Measurements from ENCODE around the gene PLA2G3. TPM values are rescaled to one million over a fixed set of nuclear protein-coding genes. Genes with fewer than 3 reads are reported as not detected.

Gene PLA2G3
- total and polyA plus RNA-seq, 4 experiments from 2014 or later = not detected

DNA sequence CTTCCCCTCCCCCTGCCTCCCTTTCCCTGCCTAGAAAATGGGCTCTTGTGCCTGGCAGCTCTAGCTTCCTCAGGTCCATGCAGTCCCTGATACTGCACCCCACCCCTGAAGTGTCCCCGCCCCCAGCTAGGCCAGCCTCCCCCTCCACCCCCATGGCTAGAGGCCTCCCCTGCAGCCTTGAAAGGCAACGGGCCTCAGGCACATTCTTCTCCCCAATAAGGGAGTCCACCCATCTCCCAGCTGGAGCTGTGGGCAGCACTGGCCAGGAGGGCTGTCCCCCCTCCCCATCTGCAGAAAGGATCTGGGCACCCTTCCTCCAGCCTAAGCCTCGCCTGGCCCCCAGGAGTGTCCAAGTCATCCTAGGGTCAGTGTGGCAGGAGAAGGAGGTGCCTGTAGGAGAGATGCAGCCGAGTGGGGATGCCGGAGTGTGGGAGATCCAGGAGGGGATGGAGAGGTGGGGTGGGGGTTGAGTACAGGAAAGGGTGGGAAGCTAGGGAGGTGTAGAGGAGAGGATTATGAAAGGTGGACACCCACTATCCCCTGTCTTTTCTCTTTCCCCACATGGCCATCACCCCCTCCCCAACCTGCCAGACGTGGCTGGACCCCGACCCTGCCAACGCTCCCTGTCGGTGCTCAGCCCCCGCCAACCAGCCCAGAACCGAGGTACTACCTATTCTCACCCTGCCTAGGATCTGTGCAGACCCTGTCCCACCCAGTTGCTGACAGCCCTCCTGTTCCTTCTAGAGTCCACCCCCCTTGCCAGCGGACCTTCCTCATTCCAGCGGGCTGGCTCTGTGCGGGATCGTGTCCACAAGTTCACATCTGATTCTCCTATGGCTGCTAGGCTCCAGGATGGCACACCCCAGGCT lies 49.9 kb downstream of the PLA2G3 start:
- H3K4me1 Mint-ChIP-seq = peaks cover 0 to 2% (median 0%) of the 10 kb centered on the region in 4 donors
- no peaks in the 10 kb centered on the region for H3K27me3 Mint-ChIP-seq
- H3K9me3 Mint-ChIP-seq = no peaks in the 10 kb centered on the region
- H3K9me3 ChIP-seq (ENCODE audit: control insufficient read depth in 1 of 2, low read length in 2 of 2) = no peaks in the 10 kb centered on the region
- ChIA-PET CTCF (ENCODE audit: partially characterized antibody) (interaction anchor here (1.6 to 4.2 kb wide), 2 partner anchors 140 to 183 kb away, joined by 4 to 26 read pairs; no protein-coding TSS in a partner anchor), POLR2A (ENCODE audit: partially characterized antibody) (no interaction called here)
- H3K27ac Mint-ChIP-seq = no peak overlapping the region
- H3K4me3 ChIP-seq (ENCODE audit: low read length in 2 of 2) = no peak overlapping the region
- H3K27me3 ChIP-seq (ENCODE audit: insufficient read depth, low read length) = no peaks in the 10 kb centered on the region
- no peak for DNase-seq
- no peak overlapping the region for H3K4me3 Mint-ChIP-seq
- no peaks in the 10 kb centered on the region for H3K36me3 Mint-ChIP-seq
- no peak overlapping the region for H3K27ac ChIP-seq (ENCODE audit: low read depth, low read length)
- intact Hi-C loops (cut with micrococcal nuclease) = no loop called here
- no peaks in the 10 kb centered on the region for H3K36me3 ChIP-seq (ENCODE audit: insufficient read depth, low read length)
- H3K4me1 ChIP-seq (ENCODE audit: insufficient read depth, low read length) = peaks cover 2% of the 10 kb centered on the region

- H3K36me3 ChIP-seq (ENCODE audit: insufficient read depth, low read length) = no peaks in the 10 kb centered on the region
- POLR2A ChIA-PET (ENCODE audit: partially characterized antibody) = interaction anchor here (1.6 kb wide), 1 partner anchor 203 kb away, joined by 5 read pairs; the partner anchor contains the start of gene PIK3IP1
- Mint-ChIP-seq H3K27ac (peak overlapping the region in 2 of 7 donors; percentile 41 to 70), H3K36me3 (no peaks in the 10 kb centered on the region), H3K9me3 (no peaks in the 10 kb centered on the region), H3K4me1 (peaks cover under 1 to 2% (median 1%) of the 10 kb centered on the region in 4 donors), H3K4me3 (no peak overlapping the region), H3K27me3 (no peaks in the 10 kb centered on the region)
- no peak overlapping the region for H3K27ac ChIP-seq (ENCODE audit: low read depth, low read length)
- CTCF ChIA-PET (ENCODE audit: partially characterized antibody) = interaction anchor here (0.6 to 4.2 kb wide), 7 partner anchors 19 to 1503 kb away, joined by 3 to 26 read pairs (median 4); partner anchors contain the start of gene SELENOM
- intact Hi-C loops (cut with micrococcal nuclease) = loop anchor here (1.0 to 5.0 kb wide), 3 partner anchors 142 to 223 kb away; no protein-coding TSS in a partner anchor
- no peak overlapping the region for H3K4me3 ChIP-seq (ENCODE audit: low read length in 2 of 2)
- H3K9me3 ChIP-seq (ENCODE audit: control insufficient read depth in 1 of 2, low read length in 2 of 2) = no peaks in the 10 kb centered on the region
- peak; percentile 30 to 39 (median 32) for DNase-seq
- H3K27me3 ChIP-seq (ENCODE audit: insufficient read depth, low read length) = no peaks in the 10 kb centered on the region
- H3K4me1 ChIP-seq (ENCODE audit: insufficient read depth, low read length) = peaks cover 5% of the 10 kb centered on the region
Observed at GRCh38 chr22:31089160-31090100, 50.9 kb downstream of the PLA2G3 start.

DNA sequence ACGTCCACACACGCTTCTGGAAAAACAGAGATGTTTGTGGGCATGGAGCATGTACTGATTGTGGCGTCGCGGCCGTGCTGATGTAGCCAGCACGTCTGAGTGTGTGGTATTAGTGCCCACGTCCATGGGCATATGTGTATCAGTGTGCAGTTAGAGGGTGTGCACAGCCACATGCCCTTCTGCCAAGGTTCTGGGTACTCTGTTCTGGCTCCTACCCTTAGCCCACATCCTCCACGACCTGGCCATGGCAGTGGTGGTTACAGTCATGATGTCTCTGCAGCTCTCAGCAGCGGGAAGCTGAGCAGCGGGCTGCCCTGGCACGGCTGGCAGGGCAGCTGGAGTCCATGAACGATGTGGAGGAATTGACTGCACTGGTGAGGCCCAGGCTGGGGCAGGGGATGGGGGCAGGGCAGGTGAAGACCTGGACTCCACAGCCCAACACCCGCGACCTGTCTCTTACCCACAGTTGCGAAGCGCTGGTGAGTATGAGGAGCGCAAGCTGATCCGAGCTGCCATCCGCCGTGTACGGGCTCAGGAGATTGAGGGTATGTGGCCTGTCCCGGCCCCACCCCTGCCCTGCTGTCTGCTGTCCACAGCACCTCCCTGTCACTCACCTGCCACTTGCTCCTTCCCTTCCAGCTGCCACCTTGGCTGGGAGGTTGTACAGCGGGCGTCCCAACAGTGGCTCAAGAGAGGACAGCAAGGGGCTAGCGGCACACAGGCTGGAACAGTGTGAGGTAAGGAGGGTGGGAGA lies 51.9 kb downstream of the PLA2G3 start:
- CTCF ChIA-PET (ENCODE audit: partially characterized antibody) = interaction anchor here (0.6 to 4.2 kb wide), 7 partner anchors 20 to 1502 kb away, joined by 3 to 26 read pairs (median 4); partner anchors contain the start of gene SELENOM
- Mint-ChIP-seq H3K27ac (no peak overlapping the region), H3K36me3 (no peaks in the 10 kb centered on the region), H3K4me3 (no peak overlapping the region), H3K4me1 (peaks cover 6 to 11% (median 9%) of the 10 kb centered on the region in 4 donors), H3K9me3 (no peaks in the 10 kb centered on the region), H3K27me3 (no peaks in the 10 kb centered on the region)
- no peaks in the 10 kb centered on the region for H3K9me3 ChIP-seq (ENCODE audit: control insufficient read depth in 1 of 2, low read length in 2 of 2)
- H3K4me1 ChIP-seq (ENCODE audit: insufficient read depth, low read length) = peaks cover 15% of the 10 kb centered on the region
- H3K27ac ChIP-seq (ENCODE audit: low read depth, low read length) = no peak overlapping the region
- H3K36me3 ChIP-seq (ENCODE audit: insufficient read depth, low read length) = no peaks in the 10 kb centered on the region
- no peaks in the 10 kb centered on the region for H3K27me3 ChIP-seq (ENCODE audit: insufficient read depth, low read length)
- POLR2A ChIA-PET (ENCODE audit: partially characterized antibody) = interaction anchor here (1.6 kb wide), 1 partner anchor 204 kb away, joined by 5 read pairs; the partner anchor contains the start of gene PIK3IP1
- peak in 1 of 5 donors; percentile 27 for DNase-seq
- H3K4me3 ChIP-seq (ENCODE audit: low read length in 2 of 2) = no peak overlapping the region
- intact Hi-C loops (cut with micrococcal nuclease) = loop anchor here (2.0 to 5.0 kb wide), 2 partner anchors 184 to 224 kb away; no protein-coding TSS in a partner anchor

DNA sequence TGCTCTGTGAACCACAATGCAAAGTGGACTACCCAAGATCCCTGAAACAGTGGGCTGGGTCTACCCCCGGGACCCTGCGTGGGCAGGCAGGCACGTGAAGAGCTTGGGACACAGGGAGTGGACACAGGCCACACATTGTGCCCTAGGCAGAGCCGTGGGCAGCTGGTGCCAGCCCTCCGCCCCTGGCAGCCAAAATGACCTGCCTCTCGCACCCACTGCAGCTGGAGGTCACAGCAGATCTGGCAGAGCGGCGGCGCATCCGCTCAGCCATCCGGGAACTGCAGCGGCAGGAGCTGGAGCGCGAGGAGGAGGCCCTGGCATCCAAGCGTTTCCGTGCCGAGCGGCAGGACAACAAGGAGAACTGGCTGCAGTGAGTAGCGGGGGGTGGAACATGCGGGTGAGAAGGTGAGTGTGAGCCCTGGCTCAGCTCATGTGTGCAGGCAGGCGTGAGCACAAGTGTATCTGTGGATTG lies 52.5 kb downstream of the PLA2G3 start:
- H3K27ac Mint-ChIP-seq = peak overlapping the region in 1 of 7 donors; percentile 29
- H3K4me1 Mint-ChIP-seq = peaks cover 7 to 16% (median 11%) of the 10 kb centered on the region in 4 donors
- ChIA-PET POLR2A (ENCODE audit: partially characterized antibody) (interaction anchor here (1.6 kb wide), 1 partner anchor 204 kb away, joined by 5 read pairs; the partner anchor contains the start of gene PIK3IP1), CTCF (ENCODE audit: partially characterized antibody) (interaction anchor here (1.0 to 5.9 kb wide), 7 partner anchors 21 to 326 kb away, joined by 3 to 54 read pairs (median 4); partner anchors contain the start of gene SELENOM)
- Histone ChIP-seq H3K9me3 (ENCODE audit: control insufficient read depth in 1 of 2, low read length in 2 of 2) (no peaks in the 10 kb centered on the region), H3K27ac (ENCODE audit: low read depth, low read length) (no peak overlapping the region), H3K4me3 (ENCODE audit: low read length in 2 of 2) (no peak overlapping the region), H3K4me1 (ENCODE audit: insufficient read depth, low read length) (peaks cover 21% of the 10 kb centered on the region), H3K27me3 (ENCODE audit: insufficient read depth, low read length) (no peaks in the 10 kb centered on the region), H3K36me3 (ENCODE audit: insufficient read depth, low read length) (no peaks in the 10 kb centered on the region)
- no peaks in the 10 kb centered on the region for H3K36me3 Mint-ChIP-seq
- intact Hi-C loops (cut with micrococcal nuclease) = loop anchor here (2.0 to 5.0 kb wide), 2 partner anchors 185 to 225 kb away; no protein-coding TSS in a partner anchor
- no peak for DNase-seq
- H3K4me3 Mint-ChIP-seq = no peak overlapping the region
- H3K9me3 Mint-ChIP-seq = no peaks in the 10 kb centered on the region
- no peaks in the 10 kb centered on the region for H3K27me3 Mint-ChIP-seq

GRCh38 chr22:31086703-31087330 lies 53.5 kb downstream of the PLA2G3 start:
- Histone ChIP-seq H3K4me1 (ENCODE audit: insufficient read depth, low read length) (peaks cover 31% of the 10 kb centered on the region), H3K9me3 (ENCODE audit: control insufficient read depth in 1 of 2, low read length in 2 of 2) (no peaks in the 10 kb centered on the region), H3K4me3 (ENCODE audit: low read length in 2 of 2) (no peak overlapping the region), H3K27ac (ENCODE audit: low read depth, low read length) (no peak overlapping the region), H3K36me3 (ENCODE audit: insufficient read depth, low read length) (no peaks in the 10 kb centered on the region), H3K27me3 (ENCODE audit: insufficient read depth, low read length) (no peaks in the 10 kb centered on the region)
- peak overlapping the region in 1 of 8 donors; percentile 32 for H3K4me3 Mint-ChIP-seq
- ChIA-PET POLR2A (ENCODE audit: partially characterized antibody) (interaction anchor here (2.3 kb wide), 1 partner anchor 20 kb away, joined by 18 read pairs; the partner anchor contains the start of gene SELENOM), CTCF (ENCODE audit: partially characterized antibody) (interaction anchor here (0.9 to 5.9 kb wide), 7 partner anchors 22 to 144 kb away, joined by 3 to 54 read pairs (median 4); partner anchors contain the start of gene SELENOM)
- H3K9me3 Mint-ChIP-seq = no peaks in the 10 kb centered on the region
- DNase-seq = no peak
- H3K4me1 Mint-ChIP-seq = peaks cover 15 to 25% (median 20%) of the 10 kb centered on the region in 4 donors
- no peaks in the 10 kb centered on the region for H3K36me3 Mint-ChIP-seq
- intact Hi-C loops (cut with micrococcal nuclease) = loop anchor here (5.0 kb wide), 1 partner anchor 225 kb away; no protein-coding TSS in a partner anchor
- no peaks in the 10 kb centered on the region for H3K27me3 Mint-ChIP-seq
- peak overlapping the region in 3 of 7 donors; percentile 27 to 46 (median 42) for H3K27ac Mint-ChIP-seq

Data from CD4-positive, alpha-beta memory T cell (primary cell).